BE2C (cell line): ENCODE data around the gene EMP3.

Experiments
- DNase-seq: peaks from one replicate; pipeline ENCODE4 v3.0.0-alpha.2; 2020
- H3K27me3 ChIP-seq: fragments of 250-450 bp; sonication (Bioruptor Pico); 2 replicates; pipeline ENCODE4 v1.5.1; 2020; ENCODE audit warnings: mild to moderate bottlenecking
- H3K36me3 ChIP-seq: fragments of 250-450 bp; sonication (Bioruptor Pico); 2 replicates; pipeline ENCODE4 v1.5.1; 2020; ENCODE audit warnings: mild to moderate bottlenecking
- H3K4me1 ChIP-seq: fragments of 250-450 bp; sonication (Bioruptor Pico); 2 replicates; pipeline ENCODE4 v1.5.1; 2020
- H3K4me3 ChIP-seq: 2 replicates; pipeline ENCODE4 v1.5.1; 2011; ENCODE audit warnings: low read depth, low read length
- H3K9me3 ChIP-seq: fragments of 250-450 bp; sonication (Bioruptor Pico); 2 replicates; pipeline ENCODE4 v1.5.1; 2020
- CTCF ChIP-seq: IDR thresholded peaks from 2 replicates; pipeline ENCODE4 v1.5.1; 2012; ENCODE audit warnings: mild to moderate bottlenecking, low read depth, low read length

The EMP3 gene

DNA sequence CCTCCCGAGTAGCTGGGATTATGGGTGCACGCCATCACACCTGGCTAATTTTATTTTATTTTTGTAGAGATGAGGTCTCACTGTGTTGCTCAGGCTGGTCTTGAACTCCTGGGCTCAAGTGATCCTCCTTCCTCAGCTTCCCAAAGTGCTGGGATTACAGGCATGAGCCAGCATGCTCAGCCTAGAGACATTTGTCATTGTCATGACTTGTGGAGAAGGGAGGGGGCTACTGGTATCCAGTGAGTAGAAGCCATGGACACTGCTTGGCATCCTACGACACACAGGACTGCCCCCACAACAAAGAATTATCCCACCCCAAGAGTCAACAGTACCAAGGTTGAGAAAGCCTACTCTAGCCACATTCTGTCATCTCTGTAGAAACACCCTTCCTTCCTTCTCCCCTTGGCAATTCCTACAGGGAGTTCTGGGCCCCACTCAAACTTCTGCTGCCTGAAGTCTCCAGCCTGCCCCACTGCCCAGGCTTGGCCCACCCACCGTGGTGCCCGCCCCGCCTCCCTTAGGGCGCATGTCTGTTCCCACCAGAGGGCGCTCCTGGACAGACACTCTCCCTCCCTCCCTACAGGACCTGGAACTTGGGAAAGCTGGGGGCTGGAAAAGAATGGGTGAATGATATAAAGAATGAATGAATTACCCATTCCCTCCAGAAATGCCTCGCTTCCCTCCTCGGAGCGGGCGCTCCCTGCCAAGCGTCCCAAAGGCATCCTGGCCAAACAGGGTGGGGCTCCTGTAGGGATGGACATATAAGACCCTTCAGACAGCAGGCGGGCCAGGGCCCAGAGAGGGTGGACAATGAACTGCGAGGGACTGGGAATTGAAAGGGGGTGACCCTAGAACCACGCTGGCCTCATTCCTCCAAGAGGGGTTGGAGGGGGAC is 5.5 kb upstream of the EMP3 start:
- Histone ChIP-seq H3K27me3 (no peaks in the 10 kb centered on the region), H3K4me1 (peaks cover 18% of the 10 kb centered on the region), H3K4me3 (no peak overlapping the region), H3K9me3 (no peaks in the 10 kb centered on the region), H3K36me3 (no peaks in the 10 kb centered on the region)
- DNase-seq: peak; percentile 91
- peak; percentile 86 for TF ChIP-seq CTCF

GRCh38 chr19:48321372-48321621 is 4.1 kb upstream of the EMP3 start:
- no peaks in the 10 kb centered on the region for H3K27me3 ChIP-seq
- no peaks in the 10 kb centered on the region for H3K36me3 ChIP-seq
- DNase-seq: peak; percentile 99
- TF ChIP-seq CTCF: no peak
- no peaks in the 10 kb centered on the region for H3K9me3 ChIP-seq
- H3K4me1 ChIP-seq: peaks cover 23% of the 10 kb centered on the region
- peak overlapping the region; percentile 56 for H3K4me3 ChIP-seq

DNA sequence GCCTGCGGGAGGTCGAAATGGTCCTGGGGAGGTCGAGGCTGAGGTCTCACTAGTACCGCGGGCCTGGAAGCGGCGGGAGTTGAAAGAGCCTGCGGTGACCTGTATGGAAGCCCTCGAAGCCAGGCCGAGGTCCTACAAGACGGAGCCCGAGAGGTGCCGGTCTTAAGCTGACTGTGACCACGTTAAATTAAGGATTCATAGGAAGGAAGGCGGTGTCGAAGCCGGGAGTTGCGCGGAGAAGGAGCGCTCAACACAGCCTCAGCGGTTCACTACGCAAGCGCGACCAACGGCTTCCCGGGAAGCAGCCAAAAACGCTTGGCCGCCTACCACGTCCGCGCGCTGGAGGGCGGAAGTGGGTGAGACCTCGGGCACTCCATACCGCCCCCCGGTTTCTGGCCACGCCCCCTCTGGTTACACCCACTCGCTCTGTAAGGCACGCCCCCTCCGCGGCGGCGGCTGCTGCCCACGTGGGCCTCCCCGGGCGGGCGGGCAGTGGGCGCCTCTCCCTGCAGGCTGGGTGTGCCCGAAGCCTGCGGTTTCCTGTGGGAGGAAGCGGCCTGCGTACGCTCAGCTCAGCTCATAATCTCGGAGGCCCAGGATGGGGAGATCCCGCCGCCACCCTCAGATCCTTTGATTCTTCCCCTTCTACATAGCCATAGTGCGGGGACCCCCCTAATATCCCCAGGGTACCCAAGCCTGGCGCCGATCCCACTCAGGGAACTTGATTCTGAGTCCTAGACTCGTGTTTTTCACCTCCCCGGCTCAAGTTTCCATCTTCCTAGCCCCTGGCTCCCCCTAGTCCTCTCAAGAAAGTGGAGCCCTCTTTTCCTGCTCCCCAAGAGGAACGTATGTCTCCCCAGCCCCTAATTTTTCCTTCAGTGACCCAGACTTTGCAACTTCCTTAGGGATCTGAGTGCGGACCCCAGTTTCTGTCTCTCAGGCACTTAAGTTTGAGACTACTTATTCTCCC is 3.4 kb upstream of the EMP3 start:
- H3K4me1 ChIP-seq: peaks cover 23% of the 10 kb centered on the region
- DNase-seq: peak; percentile 100
- H3K27me3 ChIP-seq: no peaks in the 10 kb centered on the region

GRCh38 chr19:48329167-48329891 is 4.0 kb downstream of the EMP3 start:
- no peak for DNase-seq
- no peaks in the 10 kb centered on the region for H3K9me3 ChIP-seq
- no peaks in the 10 kb centered on the region for H3K27me3 ChIP-seq
- H3K36me3 ChIP-seq: no peaks in the 10 kb centered on the region
- TF ChIP-seq CTCF: no peak
- no peak overlapping the region; the same call in 1 of the 2 replicates for H3K4me3 ChIP-seq
- H3K4me1 ChIP-seq: peaks cover 18% of the 10 kb centered on the region; the same call in 1 of the 2 replicates

More for the DNA sequence above, 3.4 kb upstream of the EMP3 start:
- no peak; the same call in 1 of the 2 replicates for TF ChIP-seq CTCF
- Histone ChIP-seq H3K36me3 (no peaks in the 10 kb centered on the region), H3K9me3 (no peaks in the 10 kb centered on the region), H3K4me3 (peak overlapping the region; percentile 56)

GRCh38 chr19:48330012-48330681 is 4.8 kb downstream of the EMP3 start:
- Histone ChIP-seq H3K4me1 (peaks cover 18% of the 10 kb centered on the region; the same call in 1 of the 2 replicates), H3K27me3 (no peaks in the 10 kb centered on the region), H3K36me3 (no peaks in the 10 kb centered on the region), H3K9me3 (no peaks in the 10 kb centered on the region), H3K4me3 (peak overlapping the region; percentile 65)
- peak; percentile 92 for DNase-seq
- peak; percentile 31 for TF ChIP-seq CTCF
